CD4-positive, alpha-beta T cell (primary cell): ENCODE measurements around the gene MASP2. TPM values are rescaled to one million over a fixed set of nuclear protein-coding genes. Genes with fewer than 3 reads are reported as not detected.
"Not testable (repeated sequence)": the region's sequence is repeated elsewhere in the genome, so short reads cannot be mapped to it uniquely, and the experiment has no call there.

ENCODE experiments used
- ATAC-seq: fragments of 200-7000 bp; cut with Tn5 transposase; one replicate; pipeline ENCODE4 v1.10.0; 2022; ENCODE audit warnings: mild to moderate bottlenecking; ENCODE audit not compliant: poor library complexity
- CTCF ChIA-PET: fragments of 350-600 bp; sonication (Branson Sonifier 250); formaldehyde crosslinking; loops from one replicate; lab custom pipeline; 2021; ENCODE audit warnings: antibody characterized with exemption, inconsistent platforms; lab: Charles Lee
- POLR2A ChIA-PET: fragments of 350-600 bp; sonication (Branson Sonifier 250); formaldehyde crosslinking; loops from one replicate; lab custom pipeline; 2021; ENCODE audit warnings: antibody characterized with exemption, inconsistent platforms; lab: Charles Lee
- DNase-seq, 14 experiments: peaks; one replicate each; pipeline ENCODE4 v3.0.0-alpha.2; 2013 to 2020; ENCODE audit warnings: mixed read lengths in 2 of 14
- H3K27ac ChIP-seq, 2 donors: one replicate each; pipeline versions ENCODE4 v1.5.1 to v1.7.0; 2013; ENCODE audit warnings: low read length in 2 of 2, low read depth in 1 of 2, mild to moderate bottlenecking in 1 of 2
- H3K27me3 ChIP-seq, 2 experiments: 1 replicate in 1 of 2; 2 replicates in 1 of 2; pipeline versions ENCODE4 v1.6.1 to v1.7.0; 2013; ENCODE audit warnings: low read length in 2 of 2, control low read depth in 1 of 2, mild to moderate bottlenecking in 1 of 2, moderate library complexity in 1 of 2; ENCODE audit not compliant: insufficient read depth in 2 of 2, control insufficient read depth in 1 of 2
- H3K36me3 ChIP-seq: one replicate; pipeline ENCODE4 v1.6.1; 2013; ENCODE audit warnings: low read length, control low read depth; ENCODE audit not compliant: insufficient read depth
- H3K4me1 ChIP-seq: one replicate; pipeline ENCODE4 v1.6.1; 2013; ENCODE audit warnings: low read length, control low read depth; ENCODE audit not compliant: insufficient read depth
- H3K4me3 ChIP-seq: one replicate; pipeline ENCODE4 v1.5.1; 2013; ENCODE audit warnings: mild to moderate bottlenecking, low read length, moderate library complexity
- H3K9me3 ChIP-seq, 2 experiments: 1 replicate in 1 of 2; 2 replicates in 1 of 2; pipeline versions ENCODE4 v1.6.1 to v1.7.0; 2013; ENCODE audit warnings: low read length in 2 of 2, mild to moderate bottlenecking in 2 of 2, control low read depth in 1 of 2, moderate library complexity in 1 of 2; ENCODE audit not compliant: control insufficient read depth in 1 of 2, insufficient read depth in 1 of 2
- H3K27ac Mint-ChIP-seq: one replicate; pipeline ENCODE4 v1.8.0; 2020; ENCODE audit warnings: mixed read lengths
- H3K27me3 Mint-ChIP-seq: one replicate; pipeline ENCODE4 v1.8.0; 2021; ENCODE audit warnings: mixed read lengths
- H3K36me3 Mint-ChIP-seq: one replicate; pipeline ENCODE4 v1.8.0; 2021; ENCODE audit warnings: low read depth, mixed read lengths
- H3K4me1 Mint-ChIP-seq: one replicate; pipeline ENCODE4 v1.8.0; 2021; ENCODE audit warnings: low read depth, mixed read lengths
- H3K4me3 Mint-ChIP-seq: one replicate; pipeline ENCODE4 v1.8.0; 2020; ENCODE audit warnings: mild to moderate bottlenecking, mixed read lengths
- H3K9me3 Mint-ChIP-seq: one replicate; pipeline ENCODE4 v1.8.0; 2020; ENCODE audit warnings: mixed read lengths
- intact Hi-C, 2 experiments: fragments of 100-400 bp; cut with DNase I in 1 of 2; cut with micrococcal nuclease in 1 of 2; formaldehyde crosslinking; loops; one replicate each; pipeline versions ENCODE4 v1.15.1 to v1.9.0; 2023 to 2025; cut with DNase I, micrococcal nuclease
- total RNA-seq, 174 experiments: library from RNA in 2 of 174; stranded (reverse) in 2 of 174; gene quantifications; one replicate each; pipeline ENCODE4 v1.2.3 and lab custom pipeline; 2021 to 2026
- TF ChIP-seq, protein P1 (sequence below): fragments of 200-600 bp; IDR thresholded peaks from one replicate; pipeline ENCODE4 v1.8.0; 2022; ENCODE audit warnings: antibody characterized with exemption, mild to moderate bottlenecking

The MASP2 gene
- total RNA-seq, 2 experiments from 2014 or later, result 0.27 to 0.53 TPM

DNA sequence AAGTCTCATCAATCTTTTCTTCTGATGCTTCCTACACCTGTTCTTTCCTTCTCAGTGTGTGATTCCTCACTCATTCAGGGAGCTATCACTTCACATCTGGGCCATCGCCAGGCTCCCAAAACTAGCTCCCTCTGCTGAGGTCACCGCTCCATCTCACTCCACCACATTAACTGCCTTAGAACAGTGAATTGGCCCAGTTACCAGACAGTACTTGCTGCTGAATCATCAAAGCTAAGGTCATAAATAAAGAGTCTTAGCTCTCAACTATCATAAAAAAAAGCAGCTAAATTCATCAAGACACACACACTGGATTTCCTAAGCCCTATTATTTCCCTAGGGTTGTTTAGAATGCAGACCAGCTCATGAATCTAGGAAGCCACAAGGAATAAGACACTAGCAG is 31.6 kb upstream of the MASP2 start:
- H3K27ac Mint-ChIP-seq, result no peak overlapping the region
- POLR2A ChIA-PET, result interaction anchor here (1.8 kb wide), 1 partner anchor 18 kb away, joined by 6 read pairs; the partner anchor contains the start of gene SRM

GRCh38 chr1:11073398-11073797 is 26.4 kb upstream of the MASP2 start:
- H3K27me3 ChIP-seq, H3K9me3 ChIP-seq, H3K9me3 Mint-ChIP-seq, ATAC-seq, H3K27ac ChIP-seq, H3K4me3 Mint-ChIP-seq, H3K27ac Mint-ChIP-seq, DNase-seq, H3K4me3 ChIP-seq, intact Hi-C loops, H3K4me1 Mint-ChIP-seq, H3K4me1 ChIP-seq, H3K27me3 Mint-ChIP-seq: not testable (repeated sequence)
- CTCF ChIA-PET, result interaction anchor here (0.7 kb wide), 1 partner anchor 37 kb away, joined by 3 read pairs; no protein-coding TSS in a partner anchor
- H3K36me3 ChIP-seq, result peaks cover 91% of the 10 kb centered on the region
- H3K36me3 Mint-ChIP-seq, result peaks cover 81% of the 10 kb centered on the region
- POLR2A ChIA-PET, result interaction anchor here (0.8 to 1.2 kb wide), 2 partner anchors 13 to 26 kb away, joined by 3 to 5 read pairs; partner anchors contain the start of genes EXOSC10 and SRM

More for the DNA sequence above, 31.6 kb upstream of the MASP2 start:
- TF ChIP-seq, protein P1, sequence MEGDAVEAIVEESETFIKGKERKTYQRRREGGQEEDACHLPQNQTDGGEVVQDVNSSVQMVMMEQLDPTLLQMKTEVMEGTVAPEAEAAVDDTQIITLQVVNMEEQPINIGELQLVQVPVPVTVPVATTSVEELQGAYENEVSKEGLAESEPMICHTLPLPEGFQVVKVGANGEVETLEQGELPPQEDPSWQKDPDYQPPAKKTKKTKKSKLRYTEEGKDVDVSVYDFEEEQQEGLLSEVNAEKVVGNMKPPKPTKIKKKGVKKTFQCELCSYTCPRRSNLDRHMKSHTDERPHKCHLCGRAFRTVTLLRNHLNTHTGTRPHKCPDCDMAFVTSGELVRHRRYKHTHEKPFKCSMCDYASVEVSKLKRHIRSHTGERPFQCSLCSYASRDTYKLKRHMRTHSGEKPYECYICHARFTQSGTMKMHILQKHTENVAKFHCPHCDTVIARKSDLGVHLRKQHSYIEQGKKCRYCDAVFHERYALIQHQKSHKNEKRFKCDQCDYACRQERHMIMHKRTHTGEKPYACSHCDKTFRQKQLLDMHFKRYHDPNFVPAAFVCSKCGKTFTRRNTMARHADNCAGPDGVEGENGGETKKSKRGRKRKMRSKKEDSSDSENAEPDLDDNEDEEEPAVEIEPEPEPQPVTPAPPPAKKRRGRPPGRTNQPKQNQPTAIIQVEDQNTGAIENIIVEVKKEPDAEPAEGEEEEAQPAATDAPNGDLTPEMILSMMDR, result no peak
- intact Hi-C loops, result no loop called here
- Mint-ChIP-seq H3K4me1 (no peaks in the 10 kb centered on the region), H3K27me3 (no peaks in the 10 kb centered on the region), H3K4me3 (no peak overlapping the region), H3K9me3 (no peaks in the 10 kb centered on the region), H3K36me3 (peaks cover 77% of the 10 kb centered on the region)
- H3K4me3 ChIP-seq, result no peak overlapping the region
- H3K27ac ChIP-seq, result no peak overlapping the region
- DNase-seq (no peak), ATAC-seq (no peak)
- no peaks in the 10 kb centered on the region for H3K4me1 ChIP-seq
- CTCF ChIA-PET, result interaction anchor here (0.9 kb wide), 1 partner anchor 10 kb away, joined by 3 read pairs; no protein-coding TSS in a partner anchor
- H3K36me3 ChIP-seq, result peaks cover 85% of the 10 kb centered on the region
- no peaks in the 10 kb centered on the region for H3K27me3 ChIP-seq
- H3K9me3 ChIP-seq, result no peaks in the 10 kb centered on the region

DNA sequence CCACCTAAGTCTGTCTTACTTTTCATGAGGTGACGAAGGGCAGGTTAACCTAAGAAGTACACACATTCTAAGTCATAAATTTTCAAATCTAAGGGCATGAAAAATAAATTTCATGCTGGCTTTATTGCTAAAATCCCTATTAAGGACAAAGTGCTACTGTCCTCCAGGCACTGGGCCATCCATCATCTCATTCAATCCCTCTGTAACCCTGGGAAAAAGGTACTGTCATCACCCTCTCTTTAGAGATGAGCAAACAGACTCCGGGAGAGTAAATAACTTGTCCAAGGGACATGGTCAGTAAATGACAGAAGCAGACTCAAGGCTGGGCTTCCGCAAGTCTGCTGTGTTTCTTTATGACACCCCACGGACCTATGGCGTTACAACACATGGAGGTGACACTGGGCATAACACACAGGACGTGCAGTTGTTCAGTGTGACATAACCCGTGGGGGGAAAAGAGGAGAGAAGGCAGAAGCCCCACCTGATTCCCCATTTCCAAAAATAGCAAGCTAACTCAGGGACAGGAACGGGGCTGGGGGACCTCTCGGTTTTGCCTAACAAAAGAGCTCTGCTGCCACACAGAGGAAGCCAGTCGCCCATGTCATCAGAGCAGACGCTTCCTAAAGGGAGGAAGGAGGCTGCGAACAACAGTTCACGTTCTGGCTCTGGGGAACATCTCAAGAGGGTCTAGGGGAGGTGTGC is 25.3 kb upstream of the MASP2 start:
- TF ChIP-seq, protein P1, result no peak
- H3K36me3 Mint-ChIP-seq, result peaks cover 86% of the 10 kb centered on the region
- ATAC-seq (no peak), DNase-seq (no peak)
- H3K27ac Mint-ChIP-seq, result no peak overlapping the region
- H3K4me1 Mint-ChIP-seq, result no peaks in the 10 kb centered on the region
- no peak overlapping the region for H3K4me3 Mint-ChIP-seq
- no peaks in the 10 kb centered on the region for H3K27me3 Mint-ChIP-seq
- Histone ChIP-seq H3K9me3 (no peaks in the 10 kb centered on the region), H3K4me1 (no peaks in the 10 kb centered on the region), H3K27ac (no peak overlapping the region), H3K27me3 (no peaks in the 10 kb centered on the region), H3K4me3 (no peak overlapping the region), H3K36me3 (peaks cover 94% of the 10 kb centered on the region)
- intact Hi-C loops, result no loop called here
- ChIA-PET CTCF (no interaction called here), POLR2A (interaction anchor here (1.2 kb wide), 1 partner anchor 27 kb away, joined by 5 read pairs; the partner anchor contains the start of gene EXOSC10)
- no peaks in the 10 kb centered on the region for H3K9me3 Mint-ChIP-seq
